Measurements from ENCODE around the gene SLC29A1.

SLC29A1 gene

GRCh38 chr6:44238687-44239350, 15.4 kb downstream of the SLC29A1 start:
- Histone ChIP-seq H3K27ac (ENCODE audit: low read length) (no peak overlapping the region), H3K36me3 (replicated peaks; ENCODE audit: low read depth, low read length) (peaks cover 12% of the 10 kb centered on the region), H3K27me3 (ENCODE audit: low read depth, low read length) (no peaks in the 10 kb centered on the region), H3K4me2 (ENCODE audit: low read length) (0 out of 2 replicates have a peak overlapping the region, but pooled peaks have one; percentile 87), H3K9ac (ENCODE audit: low read length) (0 out of 2 replicates have a peak overlapping the region, but pooled peaks have one; percentile 71), H3K9me3 (ENCODE audit: insufficient read depth, low read length) (no peaks in the 10 kb centered on the region), H3K79me2 (ENCODE audit: low read length) (no peaks in the 10 kb centered on the region), H3K4me1 (ENCODE audit: low read length) (peaks cover 17% of the 10 kb centered on the region), H3K4me3 (ENCODE audit: low read length) (no peak overlapping the region; the same call in 1 of the 2 replicates), H4K20me1 (ENCODE audit: insufficient read depth, low read length) (peaks cover 3% of the 10 kb centered on the region; the same call in 1 of the 2 replicates), H2AFZ (ENCODE audit: low read depth, low read length) (no peak overlapping the region)
- TF ChIP-seq EZH2phosphoT487 (IDR thresholded peaks at IDR 0.05; ENCODE audit: low read depth): no peak
- no peak for TF ChIP-seq CTCF (IDR thresholded peaks at IDR 0.05; ENCODE audit: low read depth, low read length)

- Histone ChIP-seq H3K79me2 (ENCODE audit: low read length) (peaks cover 26% of the 10 kb centered on the region), H3K4me2 (ENCODE audit: low read length) (no peak overlapping the region), H3K27ac (ENCODE audit: low read length) (no peak overlapping the region), H2AFZ (ENCODE audit: low read depth, low read length) (no peak overlapping the region), H3K27me3 (ENCODE audit: low read depth, low read length) (no peaks in the 10 kb centered on the region), H3K9me3 (ENCODE audit: insufficient read depth, low read length) (no peaks in the 10 kb centered on the region), H3K4me1 (ENCODE audit: low read length) (peaks cover 15% of the 10 kb centered on the region), H3K4me3 (ENCODE audit: low read length) (no peak overlapping the region), H3K36me3 (replicated peaks; ENCODE audit: low read depth, low read length) (peaks cover 13% of the 10 kb centered on the region), H4K20me1 (ENCODE audit: insufficient read depth, low read length) (peaks cover 14% of the 10 kb centered on the region), H3K9ac (ENCODE audit: low read length) (no peak overlapping the region)
- no peak for TF ChIP-seq EZH2phosphoT487 (IDR thresholded peaks at IDR 0.05; ENCODE audit: low read depth)
- no peak for TF ChIP-seq CTCF (IDR thresholded peaks at IDR 0.05; ENCODE audit: low read depth, low read length)
Measured at GRCh38 chr6:44243345-44243744, 19.9 kb downstream of the SLC29A1 start.

- no peak for TF ChIP-seq CTCF (IDR thresholded peaks at IDR 0.05; ENCODE audit: low read depth, low read length)
- no peak for TF ChIP-seq EZH2phosphoT487 (IDR thresholded peaks at IDR 0.05; ENCODE audit: low read depth)
- H3K27ac ChIP-seq (ENCODE audit: low read length): peak overlapping the region; percentile 87
- peak overlapping the region; percentile 92 for H3K4me3 ChIP-seq (ENCODE audit: low read length)
Measured at GRCh38 chr6:44245391-44245911, 22.1 kb downstream of the SLC29A1 start.

DNA sequence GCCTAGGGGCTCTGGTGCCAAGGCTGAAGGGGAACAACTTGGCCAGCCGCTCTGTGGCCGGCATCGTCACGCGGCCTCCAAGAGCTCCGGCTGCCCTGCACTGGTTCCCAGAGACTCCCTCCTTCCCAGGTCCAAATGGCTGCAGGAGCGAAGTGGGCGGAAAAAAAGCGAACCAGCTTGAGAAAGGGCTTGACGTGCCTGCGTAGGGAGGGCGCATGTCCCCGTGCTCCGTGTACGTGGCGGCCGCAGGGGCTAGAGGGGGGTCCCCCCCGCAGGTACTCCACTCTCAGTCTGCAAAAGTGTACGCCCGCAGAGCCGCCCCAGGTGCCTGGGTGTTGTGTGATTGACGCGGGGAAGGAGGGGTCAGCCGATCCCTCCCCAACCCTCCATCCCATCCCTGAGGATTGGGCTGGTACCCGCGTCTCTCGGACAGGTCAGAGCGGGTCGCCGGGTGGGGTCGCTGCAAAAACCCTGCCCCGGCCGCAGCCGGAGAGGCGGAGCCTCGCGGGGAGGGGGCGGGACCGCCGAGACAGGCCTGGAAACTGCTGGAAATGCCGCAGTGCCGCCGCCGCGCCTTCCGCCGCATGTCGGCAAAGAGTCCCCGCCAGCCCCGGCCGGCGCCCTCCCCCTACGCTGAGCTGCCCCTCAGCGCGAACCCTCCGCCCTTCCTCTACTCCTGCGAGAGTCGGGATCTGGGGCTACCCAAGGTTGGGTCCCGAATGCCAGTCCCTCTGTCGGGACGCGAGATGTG, 22.7 kb downstream of the SLC29A1 start:
- H3K36me3 ChIP-seq (replicated peaks; ENCODE audit: low read depth, low read length): peaks cover 39% of the 10 kb centered on the region

More at GRCh38 chr6:44245391-44245911, 22.1 kb downstream of the SLC29A1 start:
- Histone ChIP-seq H3K4me1 (ENCODE audit: low read length) (peaks cover 22% of the 10 kb centered on the region), H3K27me3 (ENCODE audit: low read depth, low read length) (no peaks in the 10 kb centered on the region), H3K4me2 (ENCODE audit: low read length) (peak overlapping the region; percentile 92), H2AFZ (ENCODE audit: low read depth, low read length) (no peak overlapping the region), H3K9ac (ENCODE audit: low read length) (peak overlapping the region; percentile 99), H3K36me3 (replicated peaks; ENCODE audit: low read depth, low read length) (peaks cover 32% of the 10 kb centered on the region), H3K9me3 (ENCODE audit: insufficient read depth, low read length) (no peaks in the 10 kb centered on the region), H4K20me1 (ENCODE audit: insufficient read depth, low read length) (peaks cover 35% of the 10 kb centered on the region), H3K79me2 (ENCODE audit: low read length) (peaks cover 47% of the 10 kb centered on the region)

More for the DNA sequence above, 22.7 kb downstream of the SLC29A1 start:
- H3K27ac ChIP-seq (ENCODE audit: low read length): peak overlapping the region; percentile 87
- peak overlapping the region; percentile 44; the same call in 1 of the 2 replicates for H2AFZ ChIP-seq (ENCODE audit: low read depth, low read length)
- H3K4me1 ChIP-seq (ENCODE audit: low read length): peaks cover 22% of the 10 kb centered on the region
- H3K9ac ChIP-seq (ENCODE audit: low read length): peak overlapping the region; percentile 99
- TF ChIP-seq CTCF (IDR thresholded peaks at IDR 0.05; ENCODE audit: low read depth, low read length) (peak; percentile 67), EZH2phosphoT487 (IDR thresholded peaks at IDR 0.05; ENCODE audit: low read depth) (no peak)
- no peaks in the 10 kb centered on the region for H3K27me3 ChIP-seq (ENCODE audit: low read depth, low read length)
- H4K20me1 ChIP-seq (ENCODE audit: insufficient read depth, low read length): peaks cover 41% of the 10 kb centered on the region
- H3K4me2 ChIP-seq (ENCODE audit: low read length): peak overlapping the region; percentile 92
- H3K79me2 ChIP-seq (ENCODE audit: low read length): peaks cover 54% of the 10 kb centered on the region
- H3K4me3 ChIP-seq (ENCODE audit: low read length): peak overlapping the region; percentile 92
- no peaks in the 10 kb centered on the region for H3K9me3 ChIP-seq (ENCODE audit: insufficient read depth, low read length)
